K562 (cell line): ENCODE measurements around the gene GPR157. TPM values are rescaled to one million over a fixed set of nuclear protein-coding genes. Genes with fewer than 3 reads are reported as not detected.

Experiments used
- ATAC-seq: fragments of 200-7000 bp; cut with Tn5 transposase; 3 replicates; pipeline ENCODE4 v1.9.1; 2020; ENCODE audit warnings: moderate library complexity
- BruUV-seq: library from RNA; stranded (reverse); fragments of 400-500 nt; replicated peaks from 2 replicates; lab custom pipeline; 2021; lab: Mats Ljungman, UMichigan
- CTCF ChIA-PET: fragments of 300-600 bp; formaldehyde crosslinking; extraction: SDS; loops from one replicate; lab custom pipeline; 2021; ENCODE audit warnings: low intra/inter-chr PET ratio; lab: Yijun Ruan, JAX
- POLR2A ChIA-PET: fragments of 300-600, 350-650 bp; sonication (Branson Sonifier 250); formaldehyde crosslinking; extraction: SDS; loops from one replicate; lab custom pipeline; 2021; ENCODE audit warnings: antibody characterized with exemption, inconsistent platforms; lab: Yijun Ruan, JAX
- DNase-seq, 4 experiments: peaks; one replicate each; pipeline versions ENCODE4 v3.0.0 to v3.0.0-alpha.2; 2011 to 2018; ENCODE audit warnings: low spot score in 3 of 4, mixed read lengths in 3 of 4; ENCODE audit errors: extremely low read depth in 1 of 4
- FAIRE-seq: peaks from 2 replicates; lab custom pipeline; 2011; peaks lifted over from hg19 to GRCh38; lab: Jason Lieb, UNC
- H2AFZ ChIP-seq: 2 replicates; pipeline ENCODE4 v1.6.0; 2011; ENCODE audit warnings: low read depth, low read length, control low read depth, inconsistent platforms
- H3K27ac ChIP-seq: fragments of 200-600 bp; 3 replicates; pipeline ENCODE4 v1.8.0; 2011; ENCODE audit warnings: low read depth, mild to moderate bottlenecking, control low read depth, inconsistent platforms, low read length, moderate library complexity, mixed read lengths; ENCODE audit errors: extremely low read depth
- H3K27me3 ChIP-seq, 2 experiments: fragments of 300-600 bp in 1 of 2; 2 replicates in 1 of 2; 3 replicates in 1 of 2; pipeline versions ENCODE4 v1.6.0 to v1.8.0; 2011; ENCODE audit warnings: inconsistent platforms in 2 of 2, low read length in 2 of 2, mild to moderate bottlenecking in 1 of 2, mixed read lengths in 1 of 2, moderate library complexity in 1 of 2; ENCODE audit not compliant: control insufficient read depth in 2 of 2, insufficient read depth in 2 of 2
- H3K36me3 ChIP-seq: fragments of 300-600 bp; 3 replicates; pipeline ENCODE4 v1.8.0; 2011; ENCODE audit warnings: mild to moderate bottlenecking, low read length, inconsistent platforms; ENCODE audit not compliant: control insufficient read depth, insufficient read depth
- H3K4me1 ChIP-seq, 2 experiments: fragments of 200-600 bp in 1 of 2; replicated peaks in 1 of 2; 2 replicates in 1 of 2; 3 replicates in 1 of 2; pipeline versions ENCODE4 v1.5.1 to v1.8.0; 2011; ENCODE audit warnings: inconsistent platforms in 2 of 2, low read length in 2 of 2, mild to moderate bottlenecking in 1 of 2, mixed read lengths in 1 of 2, moderate library complexity in 1 of 2; ENCODE audit not compliant: control insufficient read depth in 2 of 2, insufficient read depth in 2 of 2
- H3K4me2 ChIP-seq: 2 replicates; pipeline ENCODE4 v1.6.1; 2011; ENCODE audit warnings: low read length, control low read depth, inconsistent platforms, mixed read lengths; ENCODE audit not compliant: insufficient read depth
- H3K4me3 ChIP-seq: fragments of 200-600 bp; sonication (generic), shearing (Covaris generic); 2 replicates; pipeline ENCODE4 v1.5.1; 2016; ENCODE audit warnings: control low read depth, inconsistent platforms
- H3K79me2 ChIP-seq: fragments of 200-600 bp; 3 replicates; pipeline ENCODE4 v1.8.0; 2011; ENCODE audit warnings: low read length, inconsistent platforms; ENCODE audit not compliant: control insufficient read depth, insufficient read depth
- H3K9ac ChIP-seq, 2 experiments: 2 replicates each; pipeline versions ENCODE4 v1.6.0 to v1.6.1; 2011; ENCODE audit warnings: low read depth in 2 of 2, low read length in 2 of 2, control low read depth in 1 of 2, inconsistent platforms in 1 of 2, mild to moderate bottlenecking in 1 of 2, mixed read lengths in 1 of 2; ENCODE audit not compliant: insufficient read depth in 1 of 2
- H3K9me1 ChIP-seq: one replicate; pipeline ENCODE4 v1.6.0; 2011; ENCODE audit warnings: inconsistent platforms, mild to moderate bottlenecking, low read length, moderate library complexity; ENCODE audit not compliant: control insufficient read depth, insufficient read depth
- H3K9me3 ChIP-seq: replicated peaks from 2 replicates; pipeline ENCODE4 v1.5.1; 2011; ENCODE audit warnings: low read depth, low read length, inconsistent platforms; ENCODE audit not compliant: control insufficient read depth, insufficient read depth
- H4K20me1 ChIP-seq: replicated peaks from 2 replicates; pipeline ENCODE4 v1.6.1; 2011; ENCODE audit warnings: low read length, inconsistent platforms, mixed read lengths; ENCODE audit not compliant: control insufficient read depth, insufficient read depth
- L3MBTL2 ChIP-seq: fragments of 450-650 bp; IDR thresholded peaks from 2 replicates; pipeline ENCODE4 v1.6.1; 2016; ENCODE audit warnings: mild to moderate bottlenecking, moderate library complexity
- NFYB ChIP-seq: IDR thresholded peaks from 2 replicates; pipeline ENCODE4 v1.6.1; 2011; ENCODE audit warnings: mild to moderate bottlenecking, moderate library complexity; ENCODE audit not compliant: insufficient read length; ENCODE audit errors: extremely low read depth
- PCBP1 ChIP-seq: fragments of 200-400 bp; formaldehyde crosslinking; IDR thresholded peaks from 2 replicates; pipeline ENCODE4 v1.6.1; 2018; ENCODE audit warnings: mild to moderate bottlenecking, low read depth, low read length; ENCODE audit not compliant: poor library complexity, severe bottlenecking
- ZNF830 ChIP-seq: fragments of 250-450 bp; sonication (Bioruptor Pico); IDR thresholded peaks from 2 replicates; pipeline ENCODE4 v1.5.0; 2021; ENCODE audit warnings: mild to moderate bottlenecking
- WGBS: fragments of 100-300 bp; shearing (Covaris generic); methylation state at CpG from one replicate; pipeline ENCODE4 v1.1.6; 2016; ENCODE audit warnings: low coverage, mixed read lengths; ENCODE audit not compliant: insufficient coverage; ENCODE audit errors: missing lambda C conversion rate; 5-methylcytosine and 5-hydroxymethylcytosine counted together
- in situ Hi-C: fragments of 300-500 bp; cut with MboI; formaldehyde crosslinking; loops from 4 replicates; pipeline ENCODE4 v1.15.0; 2018; ENCODE audit warnings: inconsistent platforms, mixed read lengths
- intact Hi-C: fragments of 100-400 bp; cut with micrococcal nuclease; formaldehyde crosslinking; loops from 2 replicates; pipeline ENCODE4 v1.14.2; 2022
- polyA plus RNA-seq, 8 experiments: library from polyadenylated mRNA; depleted of rRNA in 4 of 8; stranded (reverse) in 5 of 8; unstranded in 3 of 8; fragments of >200 nt; fragmentation: Nextera tagmentation in 2 of 8; fragmentation: Illumina TruSeq in 1 of 8; extraction: Ambion mirVana in 2 of 8; extraction: Trizol in 1 of 8; gene quantifications; 2 replicates each; pipeline versions ENCODE4 v1.2.1 to v1.2.3, GENCODE V29; 2011 to 2014; ENCODE audit warnings: inconsistent platforms in 1 of 8, missing spikeins in 1 of 8
- total RNA-seq, 7 experiments: library from RNA; depleted of rRNA in 6 of 7; stranded (reverse); fragments of >200 nt in 6 of 7; fragmentation: Illumina TruSeq in 2 of 7; extraction: Trizol in 2 of 7; gene quantifications; 2 replicates each; pipeline versions ENCODE4 v1.2.1 to v1.2.3, GENCODE V29; 2011 to 2021; ENCODE audit warnings: low replicate concordance in 1 of 7
- TF ChIP-seq, protein P1 (sequence below): fragments of 450-650 bp; IDR thresholded peaks from 2 replicates; pipeline ENCODE4 v1.6.1; 2016; ENCODE audit warnings: mild to moderate bottlenecking, moderate library complexity
- TF ChIP-seq, protein P2 (sequence below), 2 experiments: IDR thresholded peaks; 2 replicates each; pipeline ENCODE4 v1.6.1; 2011; ENCODE audit warnings: borderline replicate concordance in 1 of 2, control low read depth in 1 of 2, low read depth in 1 of 2, low read length in 1 of 2, mild to moderate bottlenecking in 1 of 2, mixed read lengths in 1 of 2, moderate library complexity in 1 of 2; ENCODE audit not compliant: insufficient read depth in 1 of 2, insufficient read length in 1 of 2, poor library complexity in 1 of 2, severe bottlenecking in 1 of 2; ENCODE audit errors: extremely low read depth in 1 of 2

Gene GPR157
- total and polyA plus RNA-seq, 9 of the 15 experiments (the other 6 are each of a cell fraction or from before 2014, with no cell fraction given): 0.01 to 0.18 (median 0.04) TPM; not detected in 4

GRCh38 chr1:9160079-9160717 lies 31.3 kb upstream of the GPR157 start:
- peaks cover 12 to 51% of the 10 kb centered on the region in 2 experiments; a peak in 4 of 5 replicates for H3K27me3 ChIP-seq
- intact Hi-C loops (no loop called here), in situ Hi-C loops (no loop called here)
- no peaks in the 10 kb centered on the region for H3K79me2 ChIP-seq
- DNase-seq (no peak), ATAC-seq (no peak), FAIRE-seq (no peak)
- H3K9ac ChIP-seq: no peak overlapping the region
- H3K27ac ChIP-seq: no peak overlapping the region
- POLR2A ChIA-PET: no interaction called here
- TF ChIP-seq, protein P1, sequence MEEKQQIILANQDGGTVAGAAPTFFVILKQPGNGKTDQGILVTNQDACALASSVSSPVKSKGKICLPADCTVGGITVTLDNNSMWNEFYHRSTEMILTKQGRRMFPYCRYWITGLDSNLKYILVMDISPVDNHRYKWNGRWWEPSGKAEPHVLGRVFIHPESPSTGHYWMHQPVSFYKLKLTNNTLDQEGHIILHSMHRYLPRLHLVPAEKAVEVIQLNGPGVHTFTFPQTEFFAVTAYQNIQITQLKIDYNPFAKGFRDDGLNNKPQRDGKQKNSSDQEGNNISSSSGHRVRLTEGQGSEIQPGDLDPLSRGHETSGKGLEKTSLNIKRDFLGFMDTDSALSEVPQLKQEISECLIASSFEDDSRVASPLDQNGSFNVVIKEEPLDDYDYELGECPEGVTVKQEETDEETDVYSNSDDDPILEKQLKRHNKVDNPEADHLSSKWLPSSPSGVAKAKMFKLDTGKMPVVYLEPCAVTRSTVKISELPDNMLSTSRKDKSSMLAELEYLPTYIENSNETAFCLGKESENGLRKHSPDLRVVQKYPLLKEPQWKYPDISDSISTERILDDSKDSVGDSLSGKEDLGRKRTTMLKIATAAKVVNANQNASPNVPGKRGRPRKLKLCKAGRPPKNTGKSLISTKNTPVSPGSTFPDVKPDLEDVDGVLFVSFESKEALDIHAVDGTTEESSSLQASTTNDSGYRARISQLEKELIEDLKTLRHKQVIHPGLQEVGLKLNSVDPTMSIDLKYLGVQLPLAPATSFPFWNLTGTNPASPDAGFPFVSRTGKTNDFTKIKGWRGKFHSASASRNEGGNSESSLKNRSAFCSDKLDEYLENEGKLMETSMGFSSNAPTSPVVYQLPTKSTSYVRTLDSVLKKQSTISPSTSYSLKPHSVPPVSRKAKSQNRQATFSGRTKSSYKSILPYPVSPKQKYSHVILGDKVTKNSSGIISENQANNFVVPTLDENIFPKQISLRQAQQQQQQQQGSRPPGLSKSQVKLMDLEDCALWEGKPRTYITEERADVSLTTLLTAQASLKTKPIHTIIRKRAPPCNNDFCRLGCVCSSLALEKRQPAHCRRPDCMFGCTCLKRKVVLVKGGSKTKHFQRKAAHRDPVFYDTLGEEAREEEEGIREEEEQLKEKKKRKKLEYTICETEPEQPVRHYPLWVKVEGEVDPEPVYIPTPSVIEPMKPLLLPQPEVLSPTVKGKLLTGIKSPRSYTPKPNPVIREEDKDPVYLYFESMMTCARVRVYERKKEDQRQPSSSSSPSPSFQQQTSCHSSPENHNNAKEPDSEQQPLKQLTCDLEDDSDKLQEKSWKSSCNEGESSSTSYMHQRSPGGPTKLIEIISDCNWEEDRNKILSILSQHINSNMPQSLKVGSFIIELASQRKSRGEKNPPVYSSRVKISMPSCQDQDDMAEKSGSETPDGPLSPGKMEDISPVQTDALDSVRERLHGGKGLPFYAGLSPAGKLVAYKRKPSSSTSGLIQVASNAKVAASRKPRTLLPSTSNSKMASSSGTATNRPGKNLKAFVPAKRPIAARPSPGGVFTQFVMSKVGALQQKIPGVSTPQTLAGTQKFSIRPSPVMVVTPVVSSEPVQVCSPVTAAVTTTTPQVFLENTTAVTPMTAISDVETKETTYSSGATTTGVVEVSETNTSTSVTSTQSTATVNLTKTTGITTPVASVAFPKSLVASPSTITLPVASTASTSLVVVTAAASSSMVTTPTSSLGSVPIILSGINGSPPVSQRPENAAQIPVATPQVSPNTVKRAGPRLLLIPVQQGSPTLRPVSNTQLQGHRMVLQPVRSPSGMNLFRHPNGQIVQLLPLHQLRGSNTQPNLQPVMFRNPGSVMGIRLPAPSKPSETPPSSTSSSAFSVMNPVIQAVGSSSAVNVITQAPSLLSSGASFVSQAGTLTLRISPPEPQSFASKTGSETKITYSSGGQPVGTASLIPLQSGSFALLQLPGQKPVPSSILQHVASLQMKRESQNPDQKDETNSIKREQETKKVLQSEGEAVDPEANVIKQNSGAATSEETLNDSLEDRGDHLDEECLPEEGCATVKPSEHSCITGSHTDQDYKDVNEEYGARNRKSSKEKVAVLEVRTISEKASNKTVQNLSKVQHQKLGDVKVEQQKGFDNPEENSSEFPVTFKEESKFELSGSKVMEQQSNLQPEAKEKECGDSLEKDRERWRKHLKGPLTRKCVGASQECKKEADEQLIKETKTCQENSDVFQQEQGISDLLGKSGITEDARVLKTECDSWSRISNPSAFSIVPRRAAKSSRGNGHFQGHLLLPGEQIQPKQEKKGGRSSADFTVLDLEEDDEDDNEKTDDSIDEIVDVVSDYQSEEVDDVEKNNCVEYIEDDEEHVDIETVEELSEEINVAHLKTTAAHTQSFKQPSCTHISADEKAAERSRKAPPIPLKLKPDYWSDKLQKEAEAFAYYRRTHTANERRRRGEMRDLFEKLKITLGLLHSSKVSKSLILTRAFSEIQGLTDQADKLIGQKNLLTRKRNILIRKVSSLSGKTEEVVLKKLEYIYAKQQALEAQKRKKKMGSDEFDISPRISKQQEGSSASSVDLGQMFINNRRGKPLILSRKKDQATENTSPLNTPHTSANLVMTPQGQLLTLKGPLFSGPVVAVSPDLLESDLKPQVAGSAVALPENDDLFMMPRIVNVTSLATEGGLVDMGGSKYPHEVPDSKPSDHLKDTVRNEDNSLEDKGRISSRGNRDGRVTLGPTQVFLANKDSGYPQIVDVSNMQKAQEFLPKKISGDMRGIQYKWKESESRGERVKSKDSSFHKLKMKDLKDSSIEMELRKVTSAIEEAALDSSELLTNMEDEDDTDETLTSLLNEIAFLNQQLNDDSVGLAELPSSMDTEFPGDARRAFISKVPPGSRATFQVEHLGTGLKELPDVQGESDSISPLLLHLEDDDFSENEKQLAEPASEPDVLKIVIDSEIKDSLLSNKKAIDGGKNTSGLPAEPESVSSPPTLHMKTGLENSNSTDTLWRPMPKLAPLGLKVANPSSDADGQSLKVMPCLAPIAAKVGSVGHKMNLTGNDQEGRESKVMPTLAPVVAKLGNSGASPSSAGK: peak; percentile 77
- no peak for TF ChIP-seq ZNF830 (CRISPR knock-in tag)
- TF ChIP-seq L3MBTL2: peak; percentile 86
- peak; percentile 26 for TF ChIP-seq NFYB
- TF ChIP-seq, protein P2, sequence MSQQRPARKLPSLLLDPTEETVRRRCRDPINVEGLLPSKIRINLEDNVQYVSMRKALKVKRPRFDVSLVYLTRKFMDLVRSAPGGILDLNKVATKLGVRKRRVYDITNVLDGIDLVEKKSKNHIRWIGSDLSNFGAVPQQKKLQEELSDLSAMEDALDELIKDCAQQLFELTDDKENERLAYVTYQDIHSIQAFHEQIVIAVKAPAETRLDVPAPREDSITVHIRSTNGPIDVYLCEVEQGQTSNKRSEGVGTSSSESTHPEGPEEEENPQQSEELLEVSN (IDR thresholded peaks at IDR 0.05; ENCODE audit: borderline replicate concordance in 1 of 2, extremely low read depth in 1 of 2, insufficient read depth in 1 of 2, insufficient read length in 1 of 2, low read depth in 1 of 2, low read length in 1 of 2, poor library complexity in 1 of 2, severe bottlenecking in 1 of 2): peak in 1 of 2 experiments; percentile 50
- no peak for TF ChIP-seq PCBP1
- no peaks in the 10 kb centered on the region for H3K9me3 ChIP-seq
- no peaks in the 10 kb centered on the region for H3K9me1 ChIP-seq
- peaks cover 0 to 20% of the 10 kb centered on the region in 2 experiments; a peak in 4 of 5 replicates for H3K4me1 ChIP-seq
- no peaks in the 10 kb centered on the region for H3K36me3 ChIP-seq
- CTCF ChIA-PET: no interaction called here
- H4K20me1 ChIP-seq: peaks cover 12% of the 10 kb centered on the region
- 7% methylated on average over 7 of the region's 7 CpGs for WGBS
- BruUV-seq: no TSS peak
- no peak overlapping the region for H3K4me2 ChIP-seq
- no peak overlapping the region for H2AFZ ChIP-seq
- no peak overlapping the region for H3K4me3 ChIP-seq
